GM19395 (cell line): Measurements from ENCODE around the gene TMEM163.
"Not testable (repeated sequence)": the region's sequence is repeated elsewhere in the genome, so short reads cannot be mapped to it uniquely, and the experiment has no call there.

Experiments
- ATAC-seq: cut with Tn5 transposase; IDR thresholded peaks from one replicate; pipeline ENCODE4 v1.9.1; 2021; ENCODE audit warnings: mild to moderate bottlenecking, moderate library complexity; ENCODE audit not compliant: unreplicated experiment

TMEM163 gene

DNA sequence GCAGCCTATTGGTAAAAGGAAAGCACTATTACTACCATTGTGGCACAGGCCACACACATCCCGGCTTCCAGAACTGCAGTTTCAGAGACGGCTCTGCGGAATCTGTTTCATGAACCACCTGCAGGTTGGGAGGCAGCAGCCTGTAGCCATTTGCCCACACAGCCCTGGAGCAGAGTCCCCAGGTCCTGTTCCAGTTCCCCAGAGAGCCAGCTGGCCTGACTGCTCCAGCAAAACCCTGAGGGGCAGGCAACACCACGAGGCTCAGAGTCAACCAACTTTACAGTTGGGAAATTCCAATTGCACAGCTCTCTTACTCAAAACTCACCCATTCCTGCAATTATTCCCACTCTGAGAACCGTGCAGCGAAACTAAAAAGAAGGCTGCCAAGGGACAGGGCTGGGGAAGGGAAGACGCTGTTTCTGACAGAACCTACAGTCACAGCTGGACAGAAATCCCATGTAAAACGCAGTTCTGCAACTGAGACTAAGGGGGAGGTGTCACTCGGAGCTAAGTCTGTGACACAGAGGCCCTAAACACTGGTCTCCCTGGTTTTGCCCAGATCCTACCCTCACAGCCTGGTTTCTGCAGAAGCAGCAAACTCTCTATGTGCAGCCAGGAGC is 219.4 kb downstream of the TMEM163 start:
- no peak for ATAC-seq

DNA sequence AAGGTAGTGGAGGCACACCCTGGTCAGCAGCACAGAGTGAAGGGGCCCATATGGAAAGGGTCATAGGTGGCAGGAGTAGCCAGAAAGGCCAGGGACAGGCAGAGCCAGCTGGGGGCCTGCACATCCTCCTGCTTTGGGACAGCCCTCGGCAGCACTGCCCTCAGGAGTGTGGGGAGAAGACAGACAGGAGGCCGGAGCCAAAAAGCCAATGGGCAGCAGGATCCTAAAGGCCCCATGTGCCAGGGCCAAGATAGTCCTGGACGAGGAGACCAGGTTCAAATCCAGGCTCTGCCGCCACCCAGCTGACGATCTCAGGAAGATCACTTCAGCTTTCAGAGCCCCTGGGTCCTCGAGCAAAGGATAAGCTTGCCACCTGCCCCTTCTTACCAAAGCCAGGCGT is 220.1 kb downstream of the TMEM163 start:
- no peak for ATAC-seq

DNA sequence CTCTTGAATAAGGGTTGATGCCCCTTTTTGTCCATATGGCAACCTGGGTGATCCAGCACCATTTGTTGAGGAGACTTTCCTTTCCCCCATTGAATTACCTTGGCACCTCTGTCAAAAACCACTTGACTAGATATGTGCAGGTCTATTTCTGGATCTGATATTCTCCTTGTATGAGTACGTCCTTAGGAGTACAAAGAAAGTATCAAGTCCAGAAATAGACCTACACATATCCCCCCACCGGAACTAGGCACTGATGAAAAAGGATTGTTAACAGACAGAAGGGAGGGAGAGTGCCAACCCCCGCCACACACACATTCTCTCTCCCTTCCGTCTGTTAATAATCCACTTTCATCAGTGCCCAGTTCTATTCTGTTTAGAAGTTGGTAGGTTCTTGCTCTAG is 225.0 kb downstream of the TMEM163 start:
- no peak for ATAC-seq

DNA sequence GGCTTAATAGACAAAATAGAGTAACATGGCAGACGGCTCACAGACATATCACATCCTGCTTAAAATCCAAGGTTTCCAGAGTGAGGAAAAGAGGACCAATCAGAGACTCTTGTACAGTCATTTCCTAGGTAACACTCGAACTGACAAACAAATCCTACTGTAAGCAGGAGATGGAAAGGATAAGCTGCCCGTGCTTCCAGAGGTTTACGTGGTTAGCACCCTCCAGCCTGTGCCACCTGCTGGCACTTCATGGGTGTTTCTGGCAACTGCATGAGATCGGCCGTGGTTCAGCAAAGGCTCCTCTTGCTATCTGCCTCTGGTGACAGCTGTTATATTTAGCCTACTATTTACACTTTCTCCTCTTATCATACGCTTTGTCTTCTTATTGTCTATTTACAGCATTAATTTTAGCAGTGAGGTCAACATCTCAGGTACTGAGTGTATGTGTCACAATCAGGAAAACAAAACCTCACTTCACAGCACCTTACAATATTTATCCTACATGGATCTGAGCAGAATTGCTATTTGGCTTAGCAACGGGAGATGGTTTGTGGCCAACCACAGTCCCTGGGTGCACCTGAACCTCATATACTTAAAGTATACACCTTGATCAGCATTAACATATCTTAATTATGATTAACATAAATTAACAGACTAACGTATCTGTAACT is 226.9 kb downstream of the TMEM163 start:
- ATAC-seq: no peak

- ATAC-seq: no peak
Measured at GRCh38 chr2:134491022-134491421, 227.8 kb downstream of the TMEM163 start.

GRCh38 chr2:134490559-134490958 is 228.2 kb downstream of the TMEM163 start:
- ATAC-seq: no peak

DNA sequence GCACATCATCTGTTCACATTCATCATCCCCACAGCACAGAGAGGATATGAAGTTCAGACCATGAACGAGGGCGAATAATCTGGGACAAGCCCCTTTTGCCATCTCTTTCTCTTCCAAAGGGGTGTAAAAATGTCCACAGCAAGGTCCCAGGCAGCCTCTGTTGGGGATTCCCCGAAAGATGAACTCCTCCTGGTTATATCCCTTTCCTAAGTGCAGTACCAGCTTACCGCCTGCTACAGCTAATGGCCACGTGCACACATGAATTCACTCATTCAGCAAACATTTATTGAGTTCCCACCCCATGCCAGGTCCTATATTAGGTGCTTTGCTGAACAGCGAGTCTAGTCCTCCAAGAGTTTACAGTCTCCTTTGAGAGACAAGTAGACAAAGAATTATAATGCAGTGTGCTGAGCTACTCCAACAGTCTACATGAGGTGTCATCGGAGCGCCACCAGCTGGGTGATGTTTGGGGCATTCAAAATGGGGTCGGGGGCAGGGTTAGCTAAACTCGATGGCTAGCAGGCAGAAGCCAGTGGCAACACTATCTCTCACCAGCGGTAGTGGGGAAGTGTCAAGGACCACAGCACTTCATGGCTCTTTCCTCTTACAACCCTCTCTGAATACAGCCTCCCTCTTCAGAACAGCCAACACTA is 228.9 kb downstream of the TMEM163 start:
- no peak for ATAC-seq

DNA sequence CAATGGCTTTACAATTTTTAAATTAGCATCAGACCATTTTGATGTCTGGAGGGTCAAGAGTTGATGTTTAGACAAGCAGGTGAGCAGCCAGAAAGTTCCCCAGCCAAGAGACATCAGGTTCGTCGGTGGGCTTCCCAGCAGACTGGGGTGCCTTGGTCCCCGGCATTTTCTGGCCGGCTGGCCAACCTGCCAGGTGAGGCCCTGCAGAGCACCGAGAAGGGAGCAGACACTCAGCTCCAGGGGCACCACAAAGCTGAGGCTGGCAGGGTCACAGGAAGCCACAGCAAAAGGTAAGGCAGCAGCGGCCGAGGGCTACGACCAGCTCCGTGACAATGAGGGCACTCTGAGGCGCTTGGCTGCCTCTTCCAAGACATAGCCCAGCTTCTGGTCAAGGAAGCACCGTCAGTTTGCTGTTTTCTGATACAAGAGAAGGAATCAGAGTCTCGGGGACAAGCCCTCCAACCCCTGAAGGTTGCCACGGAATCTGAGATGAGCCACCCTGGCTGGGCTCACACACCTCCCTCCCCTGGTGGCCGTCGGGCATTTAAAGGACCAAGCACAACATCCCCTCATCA is 235.9 kb downstream of the TMEM163 start:
- no peak for ATAC-seq

DNA sequence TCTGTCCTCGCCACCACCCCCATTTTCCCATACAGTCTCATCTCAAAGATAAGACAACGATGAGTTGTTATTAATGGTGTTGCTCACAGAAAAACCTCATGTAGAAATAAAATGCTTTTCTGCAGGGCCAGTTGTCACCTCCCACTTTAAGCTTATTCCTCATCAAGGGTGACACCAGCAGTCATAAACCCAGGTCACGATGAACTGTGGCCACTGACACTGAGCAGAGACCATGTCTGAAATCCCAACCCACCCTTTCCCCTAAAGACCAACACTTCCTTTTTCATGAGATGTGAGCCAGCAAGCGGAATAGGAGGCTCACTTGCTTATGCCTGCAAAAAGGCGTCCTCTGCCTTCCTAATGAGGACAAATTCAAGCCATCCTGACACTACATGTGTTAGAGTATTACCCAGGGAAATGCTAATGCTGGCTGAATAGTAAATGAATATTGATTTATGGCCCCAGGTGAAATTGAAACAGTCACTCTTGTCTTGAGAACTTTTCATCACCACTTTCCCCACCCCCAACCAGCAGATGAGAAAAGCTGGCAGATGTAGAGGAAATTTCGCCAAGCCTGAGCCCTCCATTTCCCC is 236.6 kb downstream of the TMEM163 start:
- no peak for ATAC-seq

DNA sequence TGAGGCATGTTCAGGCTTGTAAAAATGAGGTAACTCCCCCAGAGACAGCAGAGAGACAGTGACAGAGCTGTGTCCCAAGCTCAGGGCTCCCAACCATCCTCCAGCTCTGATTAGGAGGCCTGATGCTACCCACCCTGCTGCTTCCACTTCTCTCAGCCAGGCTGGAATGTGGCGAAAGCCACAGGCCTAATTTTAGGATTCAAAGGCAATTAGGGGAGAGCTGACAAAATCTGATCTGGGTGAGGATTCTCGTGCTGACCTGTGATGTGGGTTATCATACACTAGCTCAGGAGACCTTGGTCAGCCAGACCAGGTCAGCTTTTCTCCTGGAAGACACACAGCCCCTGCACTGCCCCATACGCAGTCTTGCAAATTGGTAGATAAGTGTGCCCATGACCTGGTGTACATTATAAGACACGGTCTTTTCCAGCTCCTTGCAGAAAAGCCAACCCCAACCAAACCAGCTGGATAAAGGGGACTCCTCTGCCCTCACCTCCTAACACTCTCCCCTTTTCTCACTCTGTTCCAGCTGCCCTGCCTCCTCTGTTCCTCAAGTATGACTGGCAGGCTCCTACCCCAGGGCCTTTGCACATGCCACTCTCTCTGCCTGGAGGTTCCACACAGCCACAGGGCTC is 239.0 kb downstream of the TMEM163 start:
- no peak for ATAC-seq

GRCh38 chr2:134476982-134477381 is 241.8 kb downstream of the TMEM163 start:
- ATAC-seq: not testable (repeated sequence)

- ATAC-seq: no peak
Measured at GRCh38 chr2:134470561-134471168, 248.1 kb downstream of the TMEM163 start.

DNA sequence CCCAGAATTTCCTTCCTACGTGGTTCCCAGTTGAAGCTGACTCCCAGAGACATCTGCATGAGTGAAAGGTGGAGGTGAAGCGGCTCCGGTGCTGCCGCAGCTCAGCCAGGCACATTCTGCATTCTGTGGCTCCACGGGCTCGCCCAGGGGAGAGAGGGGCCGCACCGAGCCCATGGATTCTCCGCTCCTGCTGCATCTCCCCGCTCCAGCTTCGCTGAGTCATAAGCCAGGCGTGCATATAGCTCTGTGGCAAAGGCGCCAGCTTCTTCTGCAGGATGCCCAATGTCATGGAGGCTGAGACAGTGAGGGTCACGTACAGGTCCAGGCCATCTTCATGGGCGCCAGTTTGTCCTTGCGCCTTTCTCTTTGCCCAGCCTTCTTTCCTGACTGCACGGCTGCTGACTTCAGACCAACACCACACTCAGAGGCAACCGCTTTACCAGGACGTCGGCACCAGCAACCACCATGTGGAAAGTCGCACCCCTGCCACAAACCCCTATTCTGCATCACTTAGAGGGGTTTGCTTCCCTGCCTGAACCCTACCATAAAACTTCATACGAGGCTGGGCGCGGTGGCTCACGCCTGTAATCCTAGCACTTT is 249.2 kb downstream of the TMEM163 start:
- ATAC-seq: no peak

DNA sequence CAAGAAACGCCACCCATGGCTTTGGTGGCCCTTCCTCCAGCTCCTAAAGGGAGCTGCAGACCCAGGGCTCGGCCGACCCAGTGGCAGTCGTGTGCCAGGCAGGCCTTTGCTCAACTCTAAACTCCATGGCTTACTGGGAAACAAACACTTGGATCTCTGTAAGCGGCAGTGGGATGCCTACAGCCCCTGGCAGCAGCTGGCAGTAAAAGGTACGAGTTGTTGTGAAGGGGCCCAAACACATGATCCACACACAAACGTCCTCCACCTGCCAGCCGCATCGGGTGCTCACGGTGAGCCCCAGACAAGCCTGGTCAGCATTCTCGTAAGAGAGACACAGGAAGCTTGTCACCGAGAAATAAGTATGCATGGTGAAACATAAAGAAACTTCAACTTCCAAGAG is 250.0 kb downstream of the TMEM163 start:
- ATAC-seq: no peak

- no peak for ATAC-seq
Measured at GRCh38 chr2:134468164-134468563, 250.6 kb downstream of the TMEM163 start.

DNA sequence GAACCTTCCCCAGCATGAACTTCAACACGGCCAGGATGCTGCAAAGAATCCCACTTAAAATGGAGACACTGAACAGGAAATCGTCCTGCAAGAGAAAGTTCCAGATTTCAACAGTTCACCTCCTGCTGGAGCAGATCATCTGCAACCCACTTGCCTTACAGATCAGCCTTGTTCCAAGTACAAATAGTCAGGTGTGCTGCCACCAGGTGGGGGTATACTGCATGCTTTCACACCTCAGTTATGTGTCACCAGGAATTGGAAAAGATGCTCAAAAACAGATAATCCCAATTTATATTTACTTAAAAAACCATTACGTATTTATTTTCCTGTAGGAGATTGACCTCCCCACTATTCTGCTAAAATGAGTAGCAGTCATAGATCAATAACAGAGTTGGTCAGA is 252.7 kb downstream of the TMEM163 start:
- ATAC-seq: no peak

DNA sequence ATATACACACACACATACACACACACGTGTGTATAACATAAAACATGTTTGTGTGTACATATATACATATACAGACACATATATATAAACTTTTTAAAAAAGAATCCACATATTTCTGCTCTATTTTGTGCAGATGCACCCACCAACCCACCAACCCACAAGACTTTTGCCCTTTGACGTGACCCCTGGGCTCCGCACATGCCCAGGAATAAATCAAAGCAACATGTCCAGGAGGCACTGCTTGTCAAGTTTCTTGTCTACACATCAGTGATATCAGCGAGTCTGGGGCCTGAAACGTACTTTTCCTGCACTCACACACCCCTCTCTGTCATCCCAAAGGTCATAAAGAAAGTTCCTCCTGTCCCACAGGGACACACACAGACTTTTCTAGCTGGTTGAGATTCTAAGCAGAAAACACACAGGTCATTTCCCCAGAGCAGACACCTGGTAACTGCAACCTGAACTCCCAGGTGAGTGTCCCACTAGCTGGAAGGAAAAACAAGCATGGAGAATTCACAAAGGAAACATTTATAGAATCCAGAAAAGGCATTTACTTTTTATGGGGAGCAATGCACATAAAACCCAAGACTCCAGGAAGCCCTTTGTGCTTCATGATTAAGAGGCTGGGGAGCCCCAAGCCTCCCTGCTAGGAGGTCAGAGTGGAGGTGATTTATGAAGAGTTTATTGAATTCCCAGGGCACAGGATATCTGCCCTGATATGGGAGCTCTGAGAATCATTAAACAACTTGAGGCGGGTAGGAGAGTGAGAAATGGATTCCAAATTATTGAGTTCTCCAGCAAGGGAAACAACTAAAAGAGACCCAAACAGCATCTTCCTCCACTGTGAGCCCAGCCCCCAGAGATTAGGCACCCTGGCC is 253.3 kb downstream of the TMEM163 start:
- ATAC-seq: no peak

GRCh38 chr2:134463699-134464022 is 255.1 kb downstream of the TMEM163 start:
- no peak for ATAC-seq
